Stimulated activated CD4-positive, alpha-beta T cell treated with anti-CD3 and anti-CD28 coated beads, Interleukin-1b, Interleukin-23, amount 100 ng/mL, for 24 hours (primary cell): ENCODE results near the gene NRXN2.
"Not testable (repeated sequence)": the region's sequence is repeated elsewhere in the genome, so short reads cannot be mapped to it uniquely, and the experiment has no call there.

Experiments
- DNase-seq, 4 experiments: peaks; one replicate each; pipeline ENCODE4 v3.0.0-alpha.2; 2020; ENCODE audit warnings: low read depth in 4 of 4, low spot score in 1 of 4

NRXN2 gene

DNA sequence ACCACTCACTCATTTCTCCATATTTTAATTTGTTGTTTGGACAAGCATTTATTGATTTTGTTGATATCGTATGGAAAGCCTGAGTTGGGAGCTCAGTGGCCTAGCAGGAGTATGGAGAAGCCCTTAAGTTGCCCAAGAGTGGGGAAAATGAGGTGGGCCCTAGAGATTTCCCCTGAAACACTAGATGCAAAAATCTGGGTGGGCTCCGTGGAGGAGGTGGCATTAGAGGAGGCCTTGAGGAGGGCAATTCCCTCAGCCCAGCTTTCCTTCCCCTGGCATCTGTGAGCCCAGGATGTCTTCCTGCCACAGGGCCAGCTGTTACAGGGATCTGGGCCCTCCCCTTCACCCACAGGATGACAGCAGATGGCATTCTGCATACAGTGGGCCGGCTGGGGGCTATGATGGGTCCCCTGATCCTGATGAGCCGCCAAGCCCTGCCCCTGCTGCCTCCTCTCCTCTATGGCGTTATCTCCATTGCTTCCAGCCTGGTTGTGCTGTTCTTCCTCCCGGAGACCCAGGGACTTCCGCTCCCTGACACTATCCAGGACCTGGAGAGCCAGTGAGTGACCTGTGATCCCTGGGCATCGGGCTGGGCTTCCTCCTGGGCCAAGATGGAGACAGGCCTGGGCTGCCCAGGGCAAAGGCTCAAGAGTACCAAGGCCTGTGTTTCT lies 153.6 kb downstream of the NRXN2 start:
- no peak for DNase-seq

DNA sequence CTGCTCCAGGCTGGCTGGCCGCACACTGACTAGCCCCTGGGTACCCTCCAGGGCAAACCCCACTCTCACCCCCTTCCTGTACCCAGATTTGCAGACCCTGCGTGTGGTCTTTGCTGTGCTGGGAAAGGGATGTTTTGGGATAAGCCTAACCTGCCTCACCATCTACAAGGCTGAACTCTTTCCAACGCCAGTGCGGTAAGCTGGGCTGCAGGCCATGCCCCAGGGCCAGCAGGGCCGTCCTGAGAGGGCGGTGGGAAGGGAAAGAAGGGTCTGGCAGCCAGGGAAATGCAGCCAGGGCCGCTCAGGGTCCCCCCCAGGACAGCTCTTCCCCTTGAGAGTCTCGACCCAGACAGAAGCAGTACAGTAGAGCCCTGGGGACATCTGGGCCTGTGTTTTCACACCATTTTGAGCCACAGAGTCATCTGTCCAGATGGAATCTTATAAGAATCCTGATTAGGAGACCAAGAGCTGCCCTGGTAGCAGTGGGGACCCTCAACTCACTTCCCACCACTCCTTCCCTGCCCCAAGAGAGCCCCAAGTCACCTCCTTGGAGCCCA lies 154.3 kb downstream of the NRXN2 start:
- no peak for DNase-seq

DNA sequence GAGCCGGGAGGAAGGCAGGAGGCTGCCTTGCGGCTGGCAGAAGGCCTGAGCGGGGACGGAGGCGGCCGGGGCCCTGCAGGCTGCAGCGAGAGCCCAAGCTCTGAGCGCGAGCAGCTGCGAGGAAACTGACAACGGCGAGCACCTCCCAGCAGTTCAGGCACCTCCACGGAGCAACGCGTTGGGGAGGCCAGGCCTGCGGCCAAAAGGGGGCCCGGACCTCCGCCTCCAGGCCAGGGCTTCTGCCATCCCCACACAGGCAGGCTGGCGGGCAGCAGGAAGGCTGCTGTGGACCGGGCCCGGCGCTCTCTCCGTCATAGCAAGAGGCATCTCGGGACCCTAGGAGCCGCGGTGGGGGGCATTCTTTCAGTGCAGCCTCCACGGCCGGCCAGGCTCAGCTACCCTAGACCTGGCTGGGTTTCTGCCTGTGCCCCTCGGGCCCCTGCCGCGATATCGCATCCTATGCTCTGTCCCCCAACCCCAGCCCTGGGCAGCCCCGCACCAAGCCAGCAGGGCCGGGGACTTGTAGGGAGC lies 154.9 kb downstream of the NRXN2 start:
- DNase-seq: no peak

DNA sequence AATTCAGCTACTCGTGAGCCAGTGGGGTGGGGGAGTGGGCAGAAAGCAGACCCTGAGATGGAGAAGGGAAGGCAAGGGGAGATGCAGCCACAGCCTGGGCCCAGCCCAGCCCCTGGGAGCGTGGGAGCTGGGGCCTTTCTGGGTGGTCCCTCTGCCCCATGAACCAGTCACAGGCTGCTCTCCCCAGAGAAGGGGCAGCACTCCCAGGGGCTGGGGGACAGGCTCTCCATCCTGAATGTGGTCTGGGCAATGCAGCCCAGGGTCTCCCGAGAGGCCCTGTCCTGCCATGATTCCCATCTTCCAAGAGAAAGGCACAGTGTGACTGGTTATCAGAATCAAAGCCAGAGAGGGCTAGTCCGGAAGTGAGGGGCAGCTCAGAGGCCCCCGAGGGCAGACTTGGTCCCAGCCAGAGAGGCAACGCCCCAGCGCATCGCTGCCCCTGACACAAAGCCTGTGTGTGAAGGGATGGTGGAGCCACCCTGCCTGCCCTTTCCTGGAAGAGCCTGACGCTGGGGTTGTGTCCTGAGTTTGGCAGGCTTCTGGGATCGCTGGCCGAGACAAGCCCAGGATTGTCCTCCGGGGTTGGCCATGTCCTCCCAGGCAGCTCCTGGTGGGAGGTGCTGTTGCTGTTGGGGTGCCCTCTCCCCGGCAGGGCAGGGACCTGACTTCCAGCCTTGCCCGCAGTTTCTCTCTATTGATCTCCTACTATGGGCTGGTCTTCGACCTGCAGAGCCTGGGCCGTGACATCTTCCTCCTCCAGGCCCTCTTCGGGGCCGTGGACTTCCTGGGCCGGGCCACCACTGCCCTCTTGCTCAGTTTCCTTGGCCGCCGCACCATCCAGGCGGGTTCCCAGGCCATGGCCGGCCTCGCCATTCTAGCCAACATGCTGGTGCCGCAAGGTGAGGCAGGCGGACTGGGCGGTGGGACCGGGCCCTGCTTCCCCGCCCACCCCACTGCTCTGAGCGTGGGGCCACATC lies 155.8 kb downstream of the NRXN2 start:
- no peak for DNase-seq

DNA sequence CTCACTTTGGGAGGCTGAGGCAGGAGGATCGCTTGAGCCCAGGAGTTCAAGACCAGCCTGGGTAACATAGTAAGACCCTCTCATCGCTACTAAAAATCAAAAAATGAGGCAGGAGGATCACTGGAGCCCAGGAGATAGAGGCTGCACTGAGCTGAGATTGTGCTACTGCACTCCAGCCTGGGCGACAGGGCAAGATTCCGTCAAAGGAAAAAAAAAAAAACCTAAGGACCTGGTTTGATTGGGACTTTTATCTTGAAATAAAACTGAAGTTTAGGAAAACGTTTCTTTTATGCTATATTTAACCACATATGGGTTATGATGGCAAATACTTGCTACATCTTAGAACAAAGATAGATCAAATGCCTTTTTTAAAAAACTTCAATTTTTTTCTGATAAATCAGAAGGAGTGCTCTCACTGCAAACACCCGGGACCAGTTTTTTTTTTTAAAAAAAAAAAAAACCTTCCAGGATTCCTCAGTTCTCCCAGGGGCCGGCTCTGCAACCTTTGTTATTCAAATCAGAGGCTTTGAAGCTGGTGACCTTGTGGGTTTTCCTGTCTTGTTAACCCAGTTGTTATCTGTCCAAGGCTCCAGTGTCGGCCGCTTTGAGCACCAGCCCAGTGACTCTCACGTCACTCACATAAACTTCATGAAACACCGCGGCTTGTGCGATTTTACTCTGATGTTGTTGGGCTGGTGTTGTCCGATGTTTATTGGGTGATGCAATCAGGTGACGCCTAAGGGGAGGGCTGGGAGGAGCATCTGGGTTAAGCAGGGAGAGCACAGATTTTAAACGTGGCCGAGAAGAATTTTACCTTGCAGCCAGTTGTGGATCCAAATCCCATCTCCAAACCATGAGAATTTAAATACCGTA lies 156.7 kb downstream of the NRXN2 start:
- peak in 1 of 4 experiments; percentile 13 for DNase-seq

DNA sequence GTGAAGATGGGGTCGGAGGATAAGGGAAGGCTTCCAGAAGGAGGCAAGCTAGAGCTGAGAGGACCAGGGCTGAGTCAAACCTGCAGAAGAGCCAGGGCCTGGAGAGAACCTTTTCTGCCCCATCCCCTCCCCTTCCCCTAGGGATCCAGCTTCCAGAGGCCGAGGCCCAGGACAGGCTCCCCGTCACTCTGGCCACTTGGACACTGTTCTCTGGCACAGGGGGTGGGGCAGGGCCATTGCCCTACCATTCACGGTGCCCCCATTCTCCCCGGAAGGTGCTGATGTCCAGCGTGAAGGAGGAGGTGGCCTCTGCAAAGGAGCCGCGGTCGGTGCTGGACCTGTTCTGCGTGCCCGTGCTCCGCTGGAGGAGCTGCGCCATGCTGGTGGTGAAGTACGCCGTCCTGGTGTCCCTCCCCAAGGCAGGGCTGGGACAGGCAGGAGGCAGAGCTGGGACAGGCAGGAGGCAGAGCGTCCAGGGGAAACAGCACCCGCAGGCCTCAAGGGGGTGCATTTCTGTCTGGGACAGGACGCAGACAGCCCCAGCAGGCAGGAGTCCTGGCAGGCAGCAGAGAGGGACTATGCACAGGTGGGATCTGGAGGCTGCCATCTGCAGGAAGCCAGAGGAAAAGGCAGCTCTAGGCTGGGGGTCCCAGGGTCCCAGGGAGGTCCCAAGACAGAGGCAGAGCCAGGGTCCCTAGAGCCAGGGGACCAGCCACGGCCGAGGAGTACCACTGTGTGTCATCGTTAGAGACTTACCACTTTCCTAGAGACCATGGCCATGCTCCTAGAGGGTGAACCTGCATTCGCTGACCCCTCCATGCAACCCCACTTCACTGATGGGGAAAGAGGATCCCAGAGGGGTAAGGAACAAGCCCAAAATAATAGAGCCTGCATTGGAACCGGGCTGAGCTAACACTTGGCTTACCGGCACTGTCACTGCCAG lies 157.8 kb downstream of the NRXN2 start:
- no peak for DNase-seq

DNA sequence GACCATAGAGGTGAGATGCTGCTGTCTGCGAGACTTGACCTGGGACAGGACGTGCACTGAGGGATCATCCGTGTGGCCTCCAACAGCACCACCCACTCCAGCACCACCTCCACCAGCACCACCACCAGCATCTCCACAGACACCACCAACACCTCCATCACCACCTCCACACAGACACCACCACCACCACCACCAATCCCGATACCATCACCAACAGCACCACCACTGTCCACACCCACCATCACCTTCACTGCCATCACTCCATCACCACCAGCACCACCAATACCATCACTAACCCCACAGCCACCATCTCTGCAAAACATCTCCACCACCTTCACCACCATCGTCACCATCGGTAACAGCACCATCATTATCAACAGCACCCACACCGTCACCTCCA lies 158.6 kb downstream of the NRXN2 start:
- DNase-seq: no peak

DNA sequence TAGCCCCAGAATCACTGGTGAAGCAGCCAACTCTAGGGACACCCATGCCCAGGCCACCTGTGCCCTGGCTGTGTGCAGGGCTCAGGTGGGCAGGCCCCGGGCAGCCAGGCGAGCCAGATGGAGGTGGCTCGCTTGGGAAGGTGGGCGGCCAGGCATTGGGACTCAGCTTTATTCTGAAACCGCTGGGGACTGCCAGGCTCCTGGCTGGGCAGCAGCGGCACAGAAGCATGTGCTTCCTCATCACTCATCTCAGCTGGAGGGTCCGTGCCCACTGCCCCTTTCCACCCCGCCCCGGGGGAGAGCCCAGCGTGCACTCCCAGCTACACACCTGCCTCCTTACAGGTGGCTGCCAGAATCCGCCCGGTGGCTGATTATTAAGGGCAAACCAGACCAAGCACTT lies 159.0 kb downstream of the NRXN2 start:
- DNase-seq: no peak

DNA sequence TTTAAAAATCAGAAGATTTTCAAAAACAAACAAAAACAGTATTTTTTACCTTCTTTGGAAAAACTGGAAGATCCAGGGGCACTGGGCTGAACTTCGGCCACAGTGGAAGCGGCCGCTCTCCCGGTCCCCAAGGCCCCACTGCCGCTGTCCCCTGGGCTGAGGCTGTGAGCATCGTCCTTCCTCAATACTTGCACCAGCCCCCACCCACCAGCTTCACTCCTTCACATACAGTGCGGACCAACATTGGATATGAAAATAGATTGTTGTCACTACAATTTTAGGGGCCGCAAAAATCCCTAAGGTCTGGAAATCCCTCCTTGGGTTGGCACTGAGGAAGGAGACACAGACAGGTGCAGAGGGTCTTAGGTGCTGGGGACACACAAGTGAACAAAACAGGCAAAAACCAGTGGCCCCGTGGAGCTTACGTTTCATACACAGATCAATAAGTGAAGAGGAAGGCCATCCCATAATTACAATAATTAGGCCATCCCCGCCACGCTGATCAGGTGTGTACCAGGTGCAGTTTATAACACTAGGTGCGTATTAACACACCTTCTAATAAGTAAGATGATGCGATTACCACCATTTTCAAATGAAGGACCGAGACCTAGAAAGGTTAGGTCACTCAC lies 160.2 kb downstream of the NRXN2 start:
- DNase-seq: no peak

DNA sequence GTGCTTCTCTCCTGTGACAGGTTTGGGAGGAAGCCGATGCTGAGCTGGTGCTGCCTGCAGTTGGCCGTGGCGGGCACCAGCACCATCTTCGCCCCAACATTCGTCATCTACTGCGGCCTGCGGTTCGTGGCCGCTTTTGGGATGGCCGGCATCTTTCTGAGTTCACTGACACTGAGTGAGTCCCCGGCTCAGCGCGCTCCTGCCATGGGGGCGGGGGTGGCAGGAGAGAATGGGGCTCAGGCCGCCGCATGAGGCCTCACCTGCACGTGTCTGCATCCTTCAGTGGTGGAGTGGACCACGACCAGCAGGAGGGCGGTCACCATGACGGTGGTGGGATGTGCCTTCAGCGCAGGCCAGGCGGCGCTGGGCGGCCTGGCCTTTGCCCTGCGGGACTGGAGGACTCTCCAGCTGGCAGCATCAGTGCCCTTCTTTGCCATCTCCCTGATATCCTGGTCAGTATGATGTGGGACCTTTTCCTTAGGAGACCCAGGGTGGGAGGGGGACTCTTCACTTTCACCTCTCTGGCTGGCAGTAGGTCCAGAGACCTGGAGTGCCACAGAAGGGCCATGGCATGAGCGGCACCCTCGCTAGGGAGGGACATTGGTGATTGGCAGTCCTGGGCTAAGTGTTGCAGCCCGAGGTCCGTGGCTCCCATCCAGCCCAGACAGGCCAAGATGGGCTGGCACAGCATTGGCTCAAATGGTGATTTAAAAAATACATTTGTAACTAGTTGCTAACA lies 160.8 kb downstream of the NRXN2 start:
- no peak for DNase-seq

DNA sequence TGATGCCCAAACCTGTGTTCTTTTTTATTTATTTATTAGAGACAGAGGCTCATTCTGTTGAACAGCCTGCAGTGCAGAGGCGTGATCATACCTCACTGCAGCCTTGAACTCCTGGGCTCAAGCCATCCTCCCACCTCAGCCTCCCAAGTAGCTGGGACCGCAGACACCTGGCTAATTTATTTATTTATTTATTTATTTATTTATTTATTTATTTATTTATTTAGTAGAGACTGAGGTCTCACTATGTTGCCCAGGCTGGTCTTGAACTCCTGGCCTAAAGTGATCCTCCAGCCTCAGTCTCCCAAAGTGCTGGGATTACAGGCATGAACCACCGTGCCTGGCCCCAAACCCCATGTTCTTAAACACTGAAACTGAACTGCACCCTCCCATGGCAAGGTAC lies 161.6 kb downstream of the NRXN2 start:
- DNase-seq: not testable (repeated sequence)

DNA sequence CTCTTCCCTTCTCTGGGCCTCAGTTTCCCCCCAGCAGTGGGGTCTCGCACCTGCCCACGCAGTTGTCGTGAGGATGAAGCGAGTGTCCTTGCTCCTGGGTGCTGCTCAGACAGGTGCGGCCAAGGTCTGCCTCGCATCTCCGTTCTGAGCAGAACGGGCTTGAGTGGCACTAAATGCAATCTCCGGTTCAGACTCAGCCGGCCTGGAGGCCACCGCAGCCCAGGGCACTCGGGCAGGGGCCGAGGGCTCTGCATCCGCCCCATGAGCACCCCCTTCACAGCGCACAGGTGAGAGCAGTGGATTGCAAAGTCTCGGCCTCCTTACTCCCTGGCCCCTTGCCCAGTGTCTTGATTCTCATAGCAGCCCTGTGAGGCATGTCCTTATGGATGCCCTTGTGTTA lies 162.1 kb downstream of the NRXN2 start:
- DNase-seq: no peak

DNA sequence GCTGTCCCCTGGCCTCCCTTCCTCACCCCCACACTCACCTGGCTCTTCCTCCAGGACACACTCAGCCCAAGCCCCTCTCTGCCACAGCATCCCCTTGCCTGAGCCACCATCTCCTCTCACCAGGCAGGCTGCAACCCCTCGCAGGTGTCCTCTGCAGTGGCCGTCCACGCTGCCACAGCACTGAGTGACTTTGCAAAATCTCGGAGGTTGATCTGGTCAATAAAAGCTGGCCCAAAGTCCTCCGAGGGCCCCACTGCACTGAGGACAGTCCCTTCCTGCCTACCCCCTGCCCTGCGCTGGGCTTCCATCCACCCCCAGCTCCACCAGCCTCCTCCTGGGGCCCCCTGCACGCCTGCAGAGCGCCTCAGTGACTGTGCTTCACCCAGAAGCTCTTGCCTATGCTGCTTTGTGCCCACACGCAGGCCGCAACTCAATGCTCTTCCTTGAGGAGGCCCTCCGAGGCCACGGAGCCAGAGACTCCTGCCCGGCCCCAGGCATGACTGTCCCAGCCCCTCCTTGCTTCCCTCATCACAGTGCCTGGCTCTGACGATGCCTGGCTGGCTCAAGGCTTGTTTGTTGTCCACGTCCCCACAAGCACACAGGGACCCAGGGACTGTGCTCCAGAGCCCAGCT lies 162.7 kb downstream of the NRXN2 start:
- DNase-seq: no peak

DNA sequence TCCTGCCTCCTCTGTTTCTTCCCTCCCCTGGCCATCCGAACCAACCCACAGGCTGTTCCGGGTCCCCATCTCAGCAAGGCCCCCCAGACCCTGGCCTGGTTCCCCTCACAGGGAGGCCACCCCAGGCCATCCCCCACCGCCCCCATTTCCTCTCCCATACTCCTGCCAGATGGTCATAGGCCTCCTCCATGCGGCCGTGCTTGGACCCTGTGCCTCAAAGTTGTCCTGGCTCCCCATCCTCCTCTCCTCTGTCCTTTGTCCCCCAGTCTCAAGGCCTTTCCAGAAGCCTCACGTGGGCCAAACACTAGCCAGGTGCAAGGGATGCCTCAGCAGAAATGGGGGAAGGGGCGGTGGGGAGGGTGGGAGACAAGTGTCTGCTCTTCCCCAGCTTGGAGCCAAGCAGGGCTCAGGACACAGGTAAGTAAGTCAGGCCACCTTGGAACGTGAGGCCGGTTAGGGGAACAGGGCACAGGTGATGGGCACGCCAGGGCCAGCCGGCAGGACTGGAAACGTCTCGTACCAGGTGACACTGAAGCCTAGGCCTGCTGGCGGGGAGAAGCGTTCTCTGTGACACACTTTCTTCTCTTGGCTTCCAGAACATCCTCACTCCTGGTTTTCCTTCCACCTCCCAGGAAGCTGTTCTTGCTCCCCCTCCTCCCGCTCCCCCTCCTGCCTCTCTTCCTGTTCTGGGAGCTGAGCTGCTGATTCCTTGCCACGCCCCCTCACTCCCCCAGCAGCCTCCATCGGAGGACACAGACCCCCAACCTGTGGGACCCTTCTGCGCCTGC lies 163.5 kb downstream of the NRXN2 start:
- no peak for DNase-seq

DNA sequence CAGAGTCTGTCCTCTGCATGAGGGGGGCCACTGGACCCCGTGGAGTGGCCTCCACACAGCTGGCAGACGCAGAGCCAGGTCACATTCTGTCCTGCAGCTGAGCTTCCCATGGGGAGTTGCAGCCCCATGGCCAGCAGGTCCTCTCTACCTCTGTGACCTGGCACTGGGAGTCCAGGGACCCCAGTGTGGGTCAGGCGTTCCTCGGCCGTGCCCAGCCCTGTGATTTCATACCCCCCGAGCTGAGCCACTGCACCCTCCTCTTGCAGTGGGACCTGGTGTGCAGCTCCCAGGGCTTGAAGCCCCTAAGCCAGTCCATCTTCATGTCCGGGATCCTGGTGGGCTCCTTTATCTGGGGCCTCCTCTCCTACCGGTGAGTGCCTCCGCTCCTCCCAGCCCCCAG lies 164.1 kb downstream of the NRXN2 start:
- no peak for DNase-seq

DNA sequence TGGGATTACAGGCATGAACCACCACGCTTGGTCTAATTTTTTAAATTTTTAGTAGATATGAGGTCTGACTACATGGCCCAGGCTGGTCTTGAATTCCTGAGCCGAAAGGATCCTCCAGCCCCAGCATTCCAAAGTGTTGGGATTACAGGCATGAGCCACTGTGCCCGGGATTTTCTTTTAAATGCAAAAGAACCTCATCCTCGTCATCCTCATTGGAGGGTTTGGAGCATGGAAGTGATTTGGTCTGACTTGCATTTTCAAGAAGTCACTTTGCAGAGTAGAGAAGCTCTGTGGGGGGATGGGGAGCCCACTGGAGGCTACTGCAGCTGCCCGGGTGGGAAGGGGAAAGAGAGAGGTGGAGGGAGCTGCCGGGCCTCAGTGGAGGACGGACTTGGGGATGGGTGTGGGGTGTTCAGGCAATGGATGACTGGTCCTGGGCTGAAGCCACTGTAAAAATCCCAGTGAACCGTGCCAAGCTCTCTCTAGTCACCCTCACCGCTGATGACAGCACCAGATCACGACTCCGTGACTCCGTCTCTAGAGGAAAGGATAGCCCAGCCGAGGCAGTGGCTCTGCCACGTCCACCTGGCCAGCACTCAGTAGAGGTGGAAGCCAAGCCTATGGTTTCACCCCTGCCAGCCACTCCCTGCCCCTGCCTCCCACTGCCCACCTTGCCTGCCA lies 164.8 kb downstream of the NRXN2 start:
- DNase-seq: no peak

DNA sequence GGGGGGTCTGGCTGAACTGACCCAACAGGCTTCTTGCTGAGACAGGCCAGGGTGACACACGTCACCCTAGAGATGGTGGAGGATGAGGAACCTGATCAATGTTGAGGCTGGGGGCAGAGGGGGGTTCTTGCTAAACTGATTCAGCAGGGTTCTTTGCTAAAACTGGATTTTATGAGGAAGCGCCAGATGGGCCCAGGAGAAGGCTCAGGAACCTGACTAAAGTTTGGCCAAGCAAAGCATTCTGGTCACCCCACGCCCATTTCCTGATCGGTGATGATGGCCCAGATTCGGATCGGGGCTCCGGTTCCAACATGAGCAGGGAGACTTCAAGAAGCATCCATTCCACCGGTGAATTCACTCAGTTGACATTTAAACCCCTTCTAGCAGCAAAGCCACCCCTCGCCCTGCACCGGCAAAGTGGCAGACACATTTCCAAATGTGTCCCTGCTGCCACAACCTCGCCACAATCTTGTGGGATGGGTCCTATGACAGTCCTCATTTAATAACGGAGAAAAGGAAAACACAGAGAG lies 166.2 kb downstream of the NRXN2 start:
- DNase-seq: no peak
